Neural progenitor cell (in vitro differentiated cells): Measurements from ENCODE around the gene NTM. TPM values are rescaled to one million over a fixed set of nuclear protein-coding genes. Genes with fewer than 3 reads are reported as not detected.

Experiments used
- DNase-seq: peaks from one replicate; pipeline ENCODE4 v3.0.0-alpha.2; 2016; ENCODE audit warnings: low spot score
- H2AFZ ChIP-seq: fragments of 200-600 bp; sonication (generic); replicated peaks from 2 replicates; pipeline ENCODE4 v1.6.1; 2016; ENCODE audit warnings: antibody characterized with exemption
- H3F3A ChIP-seq: fragments of 200-600 bp; sonication (generic); 2 replicates; pipeline ENCODE4 v1.6.1; 2016; ENCODE audit warnings: antibody characterized with exemption, low read depth
- H3K27ac ChIP-seq: fragments of 200-600 bp; sonication (generic); 2 replicates; pipeline ENCODE4 v1.5.1; 2016; ENCODE audit warnings: mild to moderate bottlenecking
- H3K27me3 ChIP-seq: fragments of 200-600 bp; sonication (generic); 2 replicates; pipeline ENCODE4 v1.6.1; 2016; ENCODE audit warnings: mild to moderate bottlenecking, moderate library complexity
- H3K36me3 ChIP-seq: fragments of 200-600 bp; sonication (generic); 2 replicates; pipeline ENCODE4 v1.5.1; 2016
- H3K4me1 ChIP-seq: fragments of 200-600 bp; sonication (generic); 2 replicates; pipeline ENCODE4 v1.6.1; 2016; ENCODE audit warnings: mixed run types
- H3K4me2 ChIP-seq: fragments of 200-600 bp; sonication (generic); 2 replicates; pipeline ENCODE4 v1.6.1; 2016
- H3K4me3 ChIP-seq: fragments of 200-600 bp; sonication (generic); 2 replicates; pipeline ENCODE4 v1.5.1; 2016
- H3K79me2 ChIP-seq: fragments of 200-600 bp; sonication (generic); 2 replicates; pipeline ENCODE4 v1.6.1; 2016; ENCODE audit warnings: low read depth
- H3K9ac ChIP-seq: fragments of 200-600 bp; sonication (generic); 2 replicates; pipeline ENCODE4 v1.6.1; 2016
- H3K9me3 ChIP-seq: fragments of 200-600 bp; sonication (generic); 2 replicates; pipeline ENCODE4 v1.5.1; 2016; ENCODE audit warnings: low read depth
- H4K20me1 ChIP-seq: fragments of 200-600 bp; sonication (generic); 2 replicates; pipeline ENCODE4 v1.6.1; 2016; ENCODE audit warnings: low read depth
- H3K27ac Mint-ChIP-seq: 3 replicates; pipeline ENCODE4 v1.8.0; 2021; ENCODE audit warnings: mixed read lengths
- H3K27me3 Mint-ChIP-seq: 2 replicates; pipeline ENCODE4 v1.8.0; 2022; ENCODE audit warnings: low read depth, mild to moderate bottlenecking, inconsistent platforms, moderate library complexity, mixed read lengths; ENCODE audit not compliant: insufficient read depth
- H3K36me3 Mint-ChIP-seq: 3 replicates; pipeline ENCODE4 v1.8.0; 2021; ENCODE audit warnings: mixed read lengths
- H3K4me1 Mint-ChIP-seq: 3 replicates; pipeline ENCODE4 v1.8.0; 2021; ENCODE audit warnings: mixed read lengths
- H3K4me3 Mint-ChIP-seq: 3 replicates; pipeline ENCODE4 v1.8.0; 2021; ENCODE audit warnings: mild to moderate bottlenecking, moderate library complexity, mixed read lengths
- H3K9me3 Mint-ChIP-seq: 3 replicates; pipeline ENCODE4 v1.8.0; 2020; ENCODE audit warnings: mixed read lengths
- EZH2 ChIP-seq: fragments of 200-600 bp; sonication (generic); IDR thresholded peaks from 2 replicates; pipeline ENCODE4 v1.6.1; 2017; ENCODE audit warnings: antibody characterized with exemption, mild to moderate bottlenecking, moderate library complexity
- EZH2phosphoT487 ChIP-seq: fragments of 200-600 bp; sonication (generic); IDR thresholded peaks from 2 replicates; pipeline ENCODE4 v1.6.1; 2017; ENCODE audit warnings: antibody characterized with exemption
- total RNA-seq: library from RNA; depleted of rRNA; stranded (reverse); fragments of >200 nt; gene quantifications from 2 replicates; pipeline ENCODE4 v1.2.3, GENCODE V29; 2015; ENCODE audit warnings: low replicate concordance
- TF ChIP-seq, protein P1 (sequence below): fragments of 200-600 bp; sonication (generic); IDR thresholded peaks from 2 replicates; pipeline ENCODE4 v1.5.1; 2017; ENCODE audit warnings: antibody characterized with exemption, mild to moderate bottlenecking

The NTM gene
- total RNA-seq, 1 donor from 2014 or later = 4.3 TPM

- H3K27ac ChIP-seq = no peak overlapping the region
- peaks cover 9% of the 10 kb centered on the region for H3K27me3 Mint-ChIP-seq
- peaks cover 44% of the 10 kb centered on the region for H3K4me1 ChIP-seq
- peaks cover 23% of the 10 kb centered on the region for H3F3A ChIP-seq
- peaks cover 37% of the 10 kb centered on the region for H3K4me1 Mint-ChIP-seq
- DNase-seq = no peak
- H3K27ac Mint-ChIP-seq = no peak overlapping the region
- no peaks in the 10 kb centered on the region for H3K27me3 ChIP-seq
- no peaks in the 10 kb centered on the region for H3K9me3 ChIP-seq
- H3K4me2 ChIP-seq = no peak overlapping the region
- no peak overlapping the region for H3K4me3 Mint-ChIP-seq
- no peaks in the 10 kb centered on the region for H3K36me3 ChIP-seq
- no peaks in the 10 kb centered on the region for H3K9me3 Mint-ChIP-seq
- H3K9ac ChIP-seq = no peak overlapping the region
- no peaks in the 10 kb centered on the region for H3K36me3 Mint-ChIP-seq
- no peak overlapping the region for H2AFZ ChIP-seq
- H3K79me2 ChIP-seq = no peaks in the 10 kb centered on the region
- H3K4me3 ChIP-seq = no peak overlapping the region
- TF ChIP-seq EZH2 (no peak), EZH2phosphoT487 (no peak)
- TF ChIP-seq, protein P1, sequence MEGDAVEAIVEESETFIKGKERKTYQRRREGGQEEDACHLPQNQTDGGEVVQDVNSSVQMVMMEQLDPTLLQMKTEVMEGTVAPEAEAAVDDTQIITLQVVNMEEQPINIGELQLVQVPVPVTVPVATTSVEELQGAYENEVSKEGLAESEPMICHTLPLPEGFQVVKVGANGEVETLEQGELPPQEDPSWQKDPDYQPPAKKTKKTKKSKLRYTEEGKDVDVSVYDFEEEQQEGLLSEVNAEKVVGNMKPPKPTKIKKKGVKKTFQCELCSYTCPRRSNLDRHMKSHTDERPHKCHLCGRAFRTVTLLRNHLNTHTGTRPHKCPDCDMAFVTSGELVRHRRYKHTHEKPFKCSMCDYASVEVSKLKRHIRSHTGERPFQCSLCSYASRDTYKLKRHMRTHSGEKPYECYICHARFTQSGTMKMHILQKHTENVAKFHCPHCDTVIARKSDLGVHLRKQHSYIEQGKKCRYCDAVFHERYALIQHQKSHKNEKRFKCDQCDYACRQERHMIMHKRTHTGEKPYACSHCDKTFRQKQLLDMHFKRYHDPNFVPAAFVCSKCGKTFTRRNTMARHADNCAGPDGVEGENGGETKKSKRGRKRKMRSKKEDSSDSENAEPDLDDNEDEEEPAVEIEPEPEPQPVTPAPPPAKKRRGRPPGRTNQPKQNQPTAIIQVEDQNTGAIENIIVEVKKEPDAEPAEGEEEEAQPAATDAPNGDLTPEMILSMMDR = no peak
- H4K20me1 ChIP-seq = no peaks in the 10 kb centered on the region
Measured at GRCh38 chr11:131871006-131871405, 500.6 kb downstream of the NTM start.

- Histone ChIP-seq H3K9me3 (no peaks in the 10 kb centered on the region), H3K4me2 (no peak overlapping the region), H3F3A (peaks cover 7% of the 10 kb centered on the region), H2AFZ (no peak overlapping the region), H3K36me3 (no peaks in the 10 kb centered on the region), H3K4me1 (peaks cover 26% of the 10 kb centered on the region), H4K20me1 (no peaks in the 10 kb centered on the region), H3K27me3 (no peaks in the 10 kb centered on the region), H3K27ac (no peak overlapping the region), H3K9ac (no peak overlapping the region), H3K79me2 (no peaks in the 10 kb centered on the region), H3K4me3 (no peak overlapping the region)
- peaks cover 18% of the 10 kb centered on the region for H3K4me1 Mint-ChIP-seq
- no peaks in the 10 kb centered on the region for H3K36me3 Mint-ChIP-seq
- TF ChIP-seq EZH2phosphoT487 = no peak
- TF ChIP-seq, protein P1 = no peak
- no peak for TF ChIP-seq EZH2
- H3K27me3 Mint-ChIP-seq = peaks cover 5% of the 10 kb centered on the region
- no peaks in the 10 kb centered on the region for H3K9me3 Mint-ChIP-seq
- no peak for DNase-seq
- H3K4me3 Mint-ChIP-seq = no peak overlapping the region
- no peak overlapping the region for H3K27ac Mint-ChIP-seq
Measured at GRCh38 chr11:131874070-131874469, 503.7 kb downstream of the NTM start.

- no peaks in the 10 kb centered on the region for H3K36me3 ChIP-seq
- H3K4me3 ChIP-seq = no peak overlapping the region
- no peak overlapping the region for H3K27ac ChIP-seq
- peaks cover 11% of the 10 kb centered on the region for H3F3A ChIP-seq
- TF ChIP-seq EZH2phosphoT487 = no peak
- TF ChIP-seq, protein P1 = no peak
- TF ChIP-seq EZH2 = no peak
- no peaks in the 10 kb centered on the region for H3K27me3 ChIP-seq
- no peak overlapping the region for H3K4me2 ChIP-seq
- no peaks in the 10 kb centered on the region for H3K9me3 ChIP-seq
- peaks cover 34% of the 10 kb centered on the region for H3K4me1 ChIP-seq
- H3K4me1 Mint-ChIP-seq = peaks cover 25% of the 10 kb centered on the region
- no peaks in the 10 kb centered on the region for H3K36me3 Mint-ChIP-seq
- no peaks in the 10 kb centered on the region for H4K20me1 ChIP-seq
- H3K27me3 Mint-ChIP-seq = peaks cover 5% of the 10 kb centered on the region
- H3K4me3 Mint-ChIP-seq = no peak overlapping the region
- H3K9ac ChIP-seq = no peak overlapping the region
- no peaks in the 10 kb centered on the region for H3K79me2 ChIP-seq
- H3K27ac Mint-ChIP-seq = no peak overlapping the region
- H3K9me3 Mint-ChIP-seq = no peaks in the 10 kb centered on the region
- no peak for DNase-seq
- no peak overlapping the region for H2AFZ ChIP-seq
Measured at GRCh38 chr11:131875611-131876010, 505.2 kb downstream of the NTM start.
